ENCODE data around the gene RAB4B.
"Not testable (repeated sequence)": the region's sequence is repeated elsewhere in the genome, so short reads cannot be mapped to it uniquely, and the experiment has no call there.

DNA sequence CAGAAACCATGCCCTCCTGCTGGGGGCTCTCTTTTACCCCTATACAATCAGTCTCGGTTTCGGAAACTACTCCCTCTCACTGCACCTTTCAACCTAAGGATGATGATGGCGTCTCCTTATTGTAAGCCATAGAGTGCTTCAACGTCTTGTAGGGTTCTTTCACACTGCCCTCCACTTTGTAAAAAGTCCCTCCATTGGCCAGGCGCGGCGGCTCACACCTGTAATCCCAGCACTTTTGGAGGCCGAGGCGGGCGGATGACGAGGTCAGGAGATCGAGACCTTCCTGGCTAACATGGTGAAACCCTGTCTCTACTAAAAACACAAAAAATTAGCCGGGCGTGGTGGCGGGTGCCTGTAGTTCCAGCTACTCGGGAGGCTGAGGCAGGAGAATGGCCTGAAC is 52.7 kb downstream of the RAB4B start:
- TF ChIP-seq, protein P1, sequence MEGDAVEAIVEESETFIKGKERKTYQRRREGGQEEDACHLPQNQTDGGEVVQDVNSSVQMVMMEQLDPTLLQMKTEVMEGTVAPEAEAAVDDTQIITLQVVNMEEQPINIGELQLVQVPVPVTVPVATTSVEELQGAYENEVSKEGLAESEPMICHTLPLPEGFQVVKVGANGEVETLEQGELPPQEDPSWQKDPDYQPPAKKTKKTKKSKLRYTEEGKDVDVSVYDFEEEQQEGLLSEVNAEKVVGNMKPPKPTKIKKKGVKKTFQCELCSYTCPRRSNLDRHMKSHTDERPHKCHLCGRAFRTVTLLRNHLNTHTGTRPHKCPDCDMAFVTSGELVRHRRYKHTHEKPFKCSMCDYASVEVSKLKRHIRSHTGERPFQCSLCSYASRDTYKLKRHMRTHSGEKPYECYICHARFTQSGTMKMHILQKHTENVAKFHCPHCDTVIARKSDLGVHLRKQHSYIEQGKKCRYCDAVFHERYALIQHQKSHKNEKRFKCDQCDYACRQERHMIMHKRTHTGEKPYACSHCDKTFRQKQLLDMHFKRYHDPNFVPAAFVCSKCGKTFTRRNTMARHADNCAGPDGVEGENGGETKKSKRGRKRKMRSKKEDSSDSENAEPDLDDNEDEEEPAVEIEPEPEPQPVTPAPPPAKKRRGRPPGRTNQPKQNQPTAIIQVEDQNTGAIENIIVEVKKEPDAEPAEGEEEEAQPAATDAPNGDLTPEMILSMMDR (IDR thresholded peaks at IDR 0.05) = not testable (repeated sequence)
- not testable (repeated sequence) for TF ChIP-seq POLR2A (IDR thresholded peaks at IDR 0.05)

All from adrenal gland (tissue), 5 donors.